ENCODE data around the gene MSH4. TPM values are rescaled to one million over a fixed set of nuclear protein-coding genes. Genes with fewer than 3 reads are reported as not detected.

MSH4 gene
- total RNA-seq, 6 experiments from 2014 or later, result 0.05 to 0.12 (median 0.08) TPM; not detected in 2

GRCh38 chr1:75953461-75953860 lies 156.8 kb downstream of the MSH4 start:
- no peak for TF ChIP-seq CTCF (IDR thresholded peaks at IDR 0.05)
- Mint-ChIP-seq H3K4me1 (ENCODE audit: low read depth) (no peaks in the 10 kb centered on the region), H3K27ac (no peak overlapping the region), H3K36me3 (ENCODE audit: low read depth) (no peaks in the 10 kb centered on the region), H3K27me3 (ENCODE audit: insufficient read depth) (peaks cover 3% of the 10 kb centered on the region; the same call in 1 of the 2 replicates), H3K9me3 (no peaks in the 10 kb centered on the region), H3K4me3 (no peak overlapping the region)
- no peak for DNase-seq

GRCh38 chr1:75954586-75954985 lies 157.9 kb downstream of the MSH4 start:
- H3K4me3 Mint-ChIP-seq, result no peak overlapping the region
- H3K27me3 Mint-ChIP-seq (ENCODE audit: insufficient read depth), result no peaks in the 10 kb centered on the region
- no peak overlapping the region for H3K27ac Mint-ChIP-seq
- DNase-seq, result no peak
- no peaks in the 10 kb centered on the region for H3K4me1 Mint-ChIP-seq (ENCODE audit: low read depth)
- no peak for TF ChIP-seq CTCF (IDR thresholded peaks at IDR 0.05)
- H3K9me3 Mint-ChIP-seq, result no peaks in the 10 kb centered on the region
- H3K36me3 Mint-ChIP-seq (ENCODE audit: low read depth), result no peaks in the 10 kb centered on the region

Other genes with a start within 250 kb of the MSH4 start
- not detected for gene SLC44A5, start 185.8 kb upstream of the MSH4 start, total RNA-seq (2021; fragmentation: NEBNext Ultra II Directional; extraction: Animal tissue kit (Norgen Biotek cat#: 25700))
- 10 to 100 TPM; 28.9 to 36.1 (median 32.7) TPM for gene ACADM, start 72.2 kb upstream of the MSH4 start, total RNA-seq (2021; fragmentation: NEBNext Ultra II Directional; extraction: Animal tissue kit (Norgen Biotek cat#: 25700))
- 10 to 100 TPM; 71.4 to 83.2 (median 73.2) TPM for gene RABGGTB, start 10.6 kb upstream of the MSH4 start, total RNA-seq (2021; fragmentation: NEBNext Ultra II Directional; extraction: Animal tissue kit (Norgen Biotek cat#: 25700))
- not detected for gene ASB17, start 135.5 kb downstream of the MSH4 start, total RNA-seq (2021; fragmentation: NEBNext Ultra II Directional; extraction: Animal tissue kit (Norgen Biotek cat#: 25700))